GM21390 (cell line): ENCODE measurements around the gene NOVA2.

Source experiments
- ATAC-seq: cut with Tn5 transposase; IDR thresholded peaks from one replicate; pipeline ENCODE4 v1.9.1; 2021; ENCODE audit not compliant: unreplicated experiment

Gene NOVA2, protein sequence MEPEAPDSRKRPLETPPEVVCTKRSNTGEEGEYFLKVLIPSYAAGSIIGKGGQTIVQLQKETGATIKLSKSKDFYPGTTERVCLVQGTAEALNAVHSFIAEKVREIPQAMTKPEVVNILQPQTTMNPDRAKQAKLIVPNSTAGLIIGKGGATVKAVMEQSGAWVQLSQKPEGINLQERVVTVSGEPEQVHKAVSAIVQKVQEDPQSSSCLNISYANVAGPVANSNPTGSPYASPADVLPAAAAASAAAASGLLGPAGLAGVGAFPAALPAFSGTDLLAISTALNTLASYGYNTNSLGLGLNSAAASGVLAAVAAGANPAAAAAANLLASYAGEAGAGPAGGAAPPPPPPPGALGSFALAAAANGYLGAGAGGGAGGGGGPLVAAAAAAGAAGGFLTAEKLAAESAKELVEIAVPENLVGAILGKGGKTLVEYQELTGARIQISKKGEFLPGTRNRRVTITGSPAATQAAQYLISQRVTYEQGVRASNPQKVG

GRCh38 chr19:45973553-45974338 is at the start of gene NOVA2:
NOVA2 (minus strand) TSS chr19:45973865; CDS start chr19:45973351, 514 bp downstream.
- ATAC-seq = no peak

GRCh38 chr19:46023311-46023779 is 49.7 kb upstream of the NOVA2 start:
- ATAC-seq = no peak

- ATAC-seq = no peak
Measured at GRCh38 chr19:46022431-46023310, 49.0 kb upstream of the NOVA2 start, which contains the start of gene PGLYRP1. PGLYRP1 (minus strand) TSS chr19:46023053; CDS start chr19:46023021, 32 bp downstream.

DNA sequence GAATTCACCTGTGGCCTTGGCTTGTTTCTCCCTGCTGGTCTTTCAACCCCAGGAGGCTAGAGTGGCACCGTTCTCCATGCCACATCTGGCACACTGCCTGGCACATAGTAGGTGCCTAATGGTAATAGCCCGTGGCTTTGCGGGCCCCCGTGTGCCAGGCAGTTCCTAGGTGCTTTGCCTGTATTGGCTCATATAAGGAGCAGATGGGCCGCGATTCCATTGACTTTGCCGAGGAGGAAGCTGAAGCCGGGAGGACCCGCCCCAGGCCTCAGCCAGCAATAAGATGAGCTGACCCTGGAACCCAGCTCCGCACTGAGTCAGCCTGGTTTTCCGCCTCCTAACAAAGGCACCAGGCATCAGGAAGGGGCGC is 48.4 kb upstream of the NOVA2 start:
- no peak for ATAC-seq

DNA sequence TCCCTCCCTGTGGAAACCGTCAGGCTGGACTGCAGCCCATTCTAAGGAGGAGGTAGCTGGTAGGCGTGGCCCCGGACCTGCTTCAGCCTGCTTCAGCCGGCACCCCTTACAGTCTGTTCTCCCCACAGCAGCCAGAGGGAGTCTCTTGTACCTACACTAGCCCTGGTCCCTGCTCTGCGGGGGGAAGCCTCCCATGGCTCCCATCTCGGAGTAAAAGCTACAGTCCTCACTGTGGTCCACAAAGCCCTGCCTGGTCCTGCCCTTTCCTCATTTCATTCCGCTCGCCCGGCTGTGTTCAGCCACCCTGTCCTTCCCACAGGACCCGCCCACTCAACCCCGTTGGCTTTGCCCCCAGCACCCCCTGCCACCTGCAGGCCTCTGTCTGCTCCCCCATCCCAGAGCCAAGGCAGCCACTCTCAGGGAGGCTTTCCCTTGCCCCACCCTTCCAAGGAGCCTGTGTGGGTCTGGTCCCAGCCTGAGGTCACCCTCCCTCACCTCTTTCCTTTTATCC is 47.9 kb upstream of the NOVA2 start:
- ATAC-seq = no peak

GRCh38 chr19:46020819-46021125 is 47.1 kb upstream of the NOVA2 start:
- no peak for ATAC-seq

- no peak for ATAC-seq
Measured at GRCh38 chr19:46019270-46019669, 45.6 kb upstream of the NOVA2 start.

GRCh38 chr19:46018729-46019251 is 45.1 kb upstream of the NOVA2 start:
- ATAC-seq = no peak

GRCh38 chr19:46017874-46018675 is 44.4 kb upstream of the NOVA2 start:
- no peak for ATAC-seq

- ATAC-seq = no peak
Measured at GRCh38 chr19:46017095-46017429, 43.4 kb upstream of the NOVA2 start.

- ATAC-seq = no peak
Measured at GRCh38 chr19:46016426-46017094, 42.9 kb upstream of the NOVA2 start.

GRCh38 chr19:46015687-46016425 is 42.2 kb upstream of the NOVA2 start:
- no peak for ATAC-seq

DNA sequence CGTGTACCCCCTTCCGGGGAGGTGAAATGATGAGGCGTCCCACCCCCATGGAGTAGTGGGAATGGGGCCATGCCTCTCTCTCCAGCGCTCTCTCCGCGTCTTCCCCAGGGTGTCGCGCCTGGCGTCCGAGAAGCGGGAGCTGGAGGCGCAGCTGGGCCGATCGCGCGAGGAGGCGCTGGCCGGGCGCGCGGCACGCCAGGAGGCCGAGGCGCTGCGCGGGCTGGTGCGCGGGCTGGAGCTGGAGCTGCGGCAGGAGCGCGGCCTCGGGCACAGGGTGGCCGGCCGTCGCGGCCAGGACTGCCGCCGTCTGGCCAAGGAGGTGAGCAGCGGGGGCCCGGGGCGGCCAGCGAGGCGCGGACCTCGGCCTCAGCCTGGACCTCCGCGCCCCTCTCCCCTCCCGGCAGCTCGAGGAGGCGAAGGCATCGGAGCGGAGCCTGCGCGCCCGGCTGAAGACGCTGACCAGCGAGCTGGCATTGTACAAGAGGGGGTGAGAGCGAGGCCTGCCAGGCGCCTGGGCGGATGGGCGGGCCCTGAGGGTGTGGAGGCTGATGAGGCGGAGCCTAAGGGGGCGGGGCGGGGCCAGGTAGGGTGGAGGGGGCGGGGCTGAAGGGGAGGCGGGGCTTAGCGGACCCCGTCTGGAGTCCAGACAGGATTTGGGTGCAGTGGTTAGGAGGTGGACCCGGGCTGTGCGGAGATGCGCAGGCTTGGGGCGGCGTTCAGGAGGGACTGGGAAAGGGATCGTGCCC is 41.4 kb upstream of the NOVA2 start:
- ATAC-seq = no peak

DNA sequence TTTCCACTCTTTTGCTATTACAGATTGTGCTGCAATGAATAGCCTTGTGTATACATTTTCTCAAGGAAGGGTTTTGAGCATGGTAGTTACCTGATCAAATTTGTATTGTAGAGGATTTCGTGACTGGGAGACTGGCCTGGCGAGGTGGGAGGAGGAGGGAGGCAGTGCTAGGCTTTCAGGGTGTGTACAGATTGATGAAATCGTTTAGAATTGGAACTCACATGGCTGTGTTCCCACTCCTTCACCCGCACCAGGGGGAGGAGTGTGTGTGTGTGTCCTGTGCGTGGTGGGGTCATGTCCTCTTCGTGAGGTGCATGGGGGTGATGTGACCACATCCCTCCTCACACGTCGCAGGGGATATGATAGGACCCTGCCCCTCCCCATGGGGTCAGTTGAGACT is 40.9 kb upstream of the NOVA2 start:
- ATAC-seq = no peak

- ATAC-seq = no peak
Measured at GRCh38 chr19:46009530-46010510, 36.2 kb upstream of the NOVA2 start.

DNA sequence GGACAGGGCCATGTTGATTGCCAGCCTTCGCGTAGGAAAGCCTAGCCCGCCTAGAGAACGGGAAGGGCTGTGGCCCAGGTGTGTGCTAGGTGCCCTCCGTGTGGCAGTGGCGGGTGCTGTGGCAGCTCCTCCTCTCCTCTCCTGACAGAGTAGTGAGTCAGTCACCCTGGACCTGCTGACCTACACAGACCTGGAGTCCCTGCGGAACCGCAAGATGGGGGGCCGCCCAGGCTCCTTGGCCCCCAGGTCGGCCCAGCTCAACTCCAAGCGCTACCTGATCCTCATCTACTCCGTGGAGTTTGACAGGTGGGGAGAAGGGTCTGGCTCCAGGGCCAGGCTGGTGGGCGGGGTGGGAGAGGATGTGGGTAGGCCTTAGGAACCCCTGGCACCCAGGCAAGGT is 32.7 kb upstream of the NOVA2 start:
- ATAC-seq = no peak
